NCI-H2029 (cell line): ENCODE data around the gene MPST.

Experiments
- DNase-seq: peaks from one replicate; lab custom pipeline; 2025; lab: John Stamatoyannopoulos, UW

The MPST gene

GRCh38 chr22:37000676-37001534 is 18.6 kb upstream of the MPST start:
- no peak for DNase-seq

- no peak for DNase-seq
Measured at GRCh38 chr22:37001826-37002225, 17.7 kb upstream of the MPST start.

GRCh38 chr22:37002633-37003032 is 16.9 kb upstream of the MPST start:
- DNase-seq, result no peak

GRCh38 chr22:37007651-37008050 is 11.9 kb upstream of the MPST start:
- DNase-seq, result no peak

GRCh38 chr22:37008365-37008764 is 11.2 kb upstream of the MPST start:
- no peak for DNase-seq

GRCh38 chr22:37009490-37009889 is 10.1 kb upstream of the MPST start:
- no peak for DNase-seq

- DNase-seq, result no peak
Measured at GRCh38 chr22:37010174-37010573, 9.4 kb upstream of the MPST start.

- DNase-seq, result no peak
Measured at GRCh38 chr22:37010976-37011375, 8.6 kb upstream of the MPST start.

- no peak for DNase-seq
Measured at GRCh38 chr22:37011472-37011871, 8.1 kb upstream of the MPST start.

- no peak for DNase-seq
Measured at GRCh38 chr22:37012262-37012904, 7.2 kb upstream of the MPST start.

- no peak for DNase-seq
Measured at GRCh38 chr22:37012956-37013355, 6.6 kb upstream of the MPST start.

GRCh38 chr22:37014415-37014806 is 5.1 kb upstream of the MPST start:
- no peak for DNase-seq

GRCh38 chr22:37014835-37015586 is 4.5 kb upstream of the MPST start:
- DNase-seq, result no peak

- DNase-seq, result no peak
Measured at GRCh38 chr22:37015587-37015878, 4.0 kb upstream of the MPST start.

GRCh38 chr22:37016134-37016910 is 3.2 kb upstream of the MPST start:
- no peak for DNase-seq

GRCh38 chr22:37017356-37017755 is 2.2 kb upstream of the MPST start:
- no peak for DNase-seq

- no peak for DNase-seq
Measured at GRCh38 chr22:37018086-37018814, 1.3 kb upstream of the MPST start.

GRCh38 chr22:37018815-37019308 is 680 bp upstream of the MPST start:
- DNase-seq, result no peak

- DNase-seq, result no peak
Measured at GRCh38 chr22:37020192-37020479, 594 bp downstream of the MPST start.

GRCh38 chr22:37021041-37021440 is 1.5 kb downstream of the MPST start:
- DNase-seq, result no peak

- no peak for DNase-seq
Measured at GRCh38 chr22:37021710-37022482, 2.4 kb downstream of the MPST start.
